Ishikawa (cell line): ENCODE measurements around the gene AOX1.

Source experiments
- CREB1 ChIP-seq: IDR thresholded peaks from 2 replicates; pipeline ENCODE4 v1.6.1; 2012; ENCODE audit warnings: low read depth
- EP300 ChIP-seq: IDR thresholded peaks from 2 replicates; pipeline ENCODE4 v1.6.1; 2012; ENCODE audit warnings: borderline replicate concordance
- FOXM1 ChIP-seq: IDR thresholded peaks from 2 replicates; pipeline ENCODE4 v1.6.1; 2012; ENCODE audit warnings: low read depth, borderline replicate concordance
- MAX ChIP-seq: IDR thresholded peaks from 2 replicates; pipeline ENCODE4 v1.6.1; 2012
- NFIC ChIP-seq: IDR thresholded peaks from 2 replicates; pipeline ENCODE4 v1.6.1; 2012
- RAD21 ChIP-seq: IDR thresholded peaks from 2 replicates; pipeline ENCODE4 v1.6.1; 2012; ENCODE audit warnings: low read depth
- REST ChIP-seq: IDR thresholded peaks from 2 replicates; pipeline ENCODE4 v1.6.1; 2012; ENCODE audit warnings: low read depth, mild to moderate bottlenecking
- TAF1 ChIP-seq: IDR thresholded peaks from 2 replicates; pipeline ENCODE4 v1.6.1; 2012; ENCODE audit warnings: low read depth, mild to moderate bottlenecking
- TEAD4 ChIP-seq: IDR thresholded peaks from 2 replicates; pipeline ENCODE4 v1.6.1; 2012
- USF1 ChIP-seq: IDR thresholded peaks from 2 replicates; pipeline ENCODE4 v1.6.1; 2012
- YY1 ChIP-seq: IDR thresholded peaks from 2 replicates; pipeline ENCODE4 v1.6.1; 2012; ENCODE audit warnings: low read depth

GRCh38 chr2:200577027-200577426, 8.8 kb upstream of the AOX1 start:
- no peak for TF ChIP-seq RAD21
- no peak for TF ChIP-seq YY1
- no peak for TF ChIP-seq USF1
- TF ChIP-seq TAF1 = no peak
- TF ChIP-seq FOXM1 = no peak
- no peak for TF ChIP-seq MAX
- no peak for TF ChIP-seq REST
- TF ChIP-seq CREB1 = no peak
- TF ChIP-seq TEAD4 = no peak
- no peak for TF ChIP-seq EP300
- no peak for TF ChIP-seq NFIC
